OCI-LY7 (cell line): Measurements from ENCODE around the gene MCM7. TPM values are rescaled to one million over a fixed set of nuclear protein-coding genes. Genes with fewer than 3 reads are reported as not detected.

Experiments used
- BruUV-seq: library from RNA; stranded (reverse); fragments of 400-500 nt; replicated peaks from 2 replicates; lab custom pipeline; 2021; lab: Mats Ljungman, UMichigan
- CTCF ChIA-PET: fragments of 300-600 bp; sonication (Branson Sonifier 250); formaldehyde crosslinking; loops from one replicate; lab custom pipeline; 2022; ENCODE audit warnings: antibody characterized with exemption; ENCODE audit not compliant: unreplicated experiment; lab: Charles Lee
- POLR2A ChIA-PET: fragments of 300-600 bp; sonication (Branson Sonifier 250); formaldehyde crosslinking; loops from one replicate; lab custom pipeline; 2022; ENCODE audit warnings: antibody characterized with exemption; lab: Charles Lee
- DNase-seq: peaks from one replicate; pipeline ENCODE4 v3.0.0-alpha.2; 2015; ENCODE audit warnings: low spot score
- H2AFZ ChIP-seq: fragments of 200-600 bp; sonication (generic), shearing (Covaris generic); 2 replicates; pipeline ENCODE4 v1.6.1; 2014; ENCODE audit warnings: mild to moderate bottlenecking, antibody characterized with exemption, low read length, moderate library complexity
- H3K27ac ChIP-seq: fragments of 200-600 bp; sonication (generic); 2 replicates; pipeline ENCODE4 v1.5.1; 2014; ENCODE audit warnings: mixed run types, low read depth, mild to moderate bottlenecking, moderate library complexity, low read length, inconsistent platforms; ENCODE audit not compliant: poor library complexity, severe bottlenecking
- H3K36me3 ChIP-seq: fragments of 200-600 bp; sonication (generic); 2 replicates; pipeline ENCODE4 v1.6.1; 2014; ENCODE audit warnings: mild to moderate bottlenecking, antibody characterized with exemption, low read length, moderate library complexity, mixed read lengths; ENCODE audit not compliant: insufficient read depth
- H3K4me1 ChIP-seq: fragments of 200-600 bp; sonication (generic); 2 replicates; pipeline ENCODE4 v1.5.1; 2014; ENCODE audit warnings: mild to moderate bottlenecking, low read length; ENCODE audit not compliant: insufficient read depth, poor library complexity, severe bottlenecking
- H3K4me2 ChIP-seq: fragments of 200-600 bp; sonication (generic); 2 replicates; pipeline ENCODE4 v1.6.1; 2014; ENCODE audit warnings: mild to moderate bottlenecking, low read length
- H3K4me3 ChIP-seq: fragments of 200-600 bp; sonication (generic); 2 replicates; pipeline ENCODE4 v1.5.1; 2014; ENCODE audit warnings: mild to moderate bottlenecking, low read depth, low read length; ENCODE audit not compliant: poor library complexity, severe bottlenecking
- H3K79me2 ChIP-seq: fragments of 200-600 bp; sonication (generic); 2 replicates; pipeline ENCODE4 v1.6.1; 2016; ENCODE audit warnings: low read depth, mild to moderate bottlenecking, low read length, moderate library complexity, mixed read lengths; ENCODE audit not compliant: insufficient read depth
- H3K9me2 ChIP-seq: fragments of 200-600 bp; sonication (generic); 2 replicates; pipeline ENCODE4 v1.6.1; 2016; ENCODE audit warnings: mild to moderate bottlenecking, low read length, mixed read lengths; ENCODE audit not compliant: insufficient read depth
- H3K9me3 ChIP-seq: fragments of 200-600 bp; sonication (generic); 2 replicates; pipeline ENCODE4 v1.6.1; 2014; ENCODE audit warnings: mild to moderate bottlenecking, mixed run types, low read length, mixed read lengths
- H4K20me1 ChIP-seq: fragments of 200-600 bp; sonication (generic); 2 replicates; pipeline ENCODE4 v1.6.1; 2014; ENCODE audit warnings: mild to moderate bottlenecking, antibody characterized with exemption, low read length, moderate library complexity, mixed read lengths; ENCODE audit not compliant: insufficient read depth
- EZH2phosphoT487 ChIP-seq: fragments of 200-600 bp; sonication (generic); IDR thresholded peaks from 2 replicates; pipeline ENCODE4 v1.6.1; 2018; ENCODE audit warnings: low read depth, borderline replicate concordance, mild to moderate bottlenecking, mixed run types, antibody characterized with exemption, low read length, moderate library complexity, mixed read lengths
- intact Hi-C: fragments of 100-400 bp; cut with micrococcal nuclease; formaldehyde crosslinking; loops from one replicate; pipeline ENCODE4 v1.10.0; 2022; ENCODE audit not compliant: unreplicated experiment
- total RNA-seq, 2 experiments: library from RNA; depleted of rRNA in 1 of 2; stranded (reverse); fragments of >200 nt in 1 of 2; shearing (Covaris generic) in 1 of 2; gene quantifications; 2 replicates each; pipeline ENCODE4 v1.2.3, GENCODE V29; 2014 to 2022
- TF ChIP-seq, protein P1 (sequence below): fragments of 200-600 bp; sonication (generic); conservative IDR thresholded peaks from 2 replicates; pipeline ENCODE4 v1.5.1; 2014; ENCODE audit warnings: mild to moderate bottlenecking, antibody characterized with exemption, low read length, moderate library complexity, mixed read lengths

Gene MCM7
- total RNA-seq, 2 experiments from 2014 or later, result 423 to 424 TPM

DNA sequence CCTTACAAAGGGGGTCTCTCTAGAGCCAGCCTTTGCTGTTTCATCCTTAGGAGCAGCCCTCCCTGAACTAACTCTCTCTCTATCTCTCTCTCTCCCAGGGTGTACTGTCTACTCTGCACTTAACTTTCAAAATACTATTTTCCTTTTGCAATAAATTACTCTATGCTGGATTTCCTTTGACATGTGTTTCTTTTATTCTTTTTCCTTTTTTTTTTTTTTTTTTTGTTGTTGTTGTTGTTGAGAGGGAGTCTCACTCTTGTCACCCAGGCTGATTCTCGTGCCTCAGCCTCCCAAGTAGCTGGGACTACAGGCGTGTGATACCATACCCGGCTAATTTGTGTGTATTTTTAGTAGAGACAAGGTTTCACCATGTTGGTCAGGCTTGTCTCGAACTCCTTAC, 18.2 kb downstream of the MCM7 start:
- Histone ChIP-seq H3K4me2 (peak overlapping the region; percentile 80), H3K9me2 (no peaks in the 10 kb centered on the region), H3K27ac (peak overlapping the region; percentile 64), H3K79me2 (peaks cover 13% of the 10 kb centered on the region; the same call in 1 of the 2 replicates), H3K36me3 (peaks cover 5% of the 10 kb centered on the region; the same call in 1 of the 2 replicates), H2AFZ (peak overlapping the region; percentile 90), H4K20me1 (no peaks in the 10 kb centered on the region), H3K4me1 (peaks cover 24% of the 10 kb centered on the region), H3K4me3 (peak overlapping the region; percentile 73), H3K9me3 (no peaks in the 10 kb centered on the region)
- POLR2A ChIA-PET, result interaction anchor here (0.6 to 1.2 kb wide), 11 partner anchors 8 to 397 kb away, joined by 3 to 5 read pairs (median 3); partner anchors contain the start of genes MBLAC1, TRIM4 and ZSCAN21
- BruUV-seq, result no TSS peak
- intact Hi-C loops, result loop anchor here (5.0 to 10.0 kb wide), 2 partner anchors 44 to 802 kb away; partner anchors contain the start of genes MBLAC1 and UFSP1
- no peak for DNase-seq
- CTCF ChIA-PET, result interaction anchor here (0.5 to 1.0 kb wide), 5 partner anchors 19 to 346 kb away, joined by 3 to 5 read pairs (median 4); partner anchors contain the start of gene AP4M1
- TF ChIP-seq EZH2phosphoT487, result no peak
- TF ChIP-seq, protein P1, sequence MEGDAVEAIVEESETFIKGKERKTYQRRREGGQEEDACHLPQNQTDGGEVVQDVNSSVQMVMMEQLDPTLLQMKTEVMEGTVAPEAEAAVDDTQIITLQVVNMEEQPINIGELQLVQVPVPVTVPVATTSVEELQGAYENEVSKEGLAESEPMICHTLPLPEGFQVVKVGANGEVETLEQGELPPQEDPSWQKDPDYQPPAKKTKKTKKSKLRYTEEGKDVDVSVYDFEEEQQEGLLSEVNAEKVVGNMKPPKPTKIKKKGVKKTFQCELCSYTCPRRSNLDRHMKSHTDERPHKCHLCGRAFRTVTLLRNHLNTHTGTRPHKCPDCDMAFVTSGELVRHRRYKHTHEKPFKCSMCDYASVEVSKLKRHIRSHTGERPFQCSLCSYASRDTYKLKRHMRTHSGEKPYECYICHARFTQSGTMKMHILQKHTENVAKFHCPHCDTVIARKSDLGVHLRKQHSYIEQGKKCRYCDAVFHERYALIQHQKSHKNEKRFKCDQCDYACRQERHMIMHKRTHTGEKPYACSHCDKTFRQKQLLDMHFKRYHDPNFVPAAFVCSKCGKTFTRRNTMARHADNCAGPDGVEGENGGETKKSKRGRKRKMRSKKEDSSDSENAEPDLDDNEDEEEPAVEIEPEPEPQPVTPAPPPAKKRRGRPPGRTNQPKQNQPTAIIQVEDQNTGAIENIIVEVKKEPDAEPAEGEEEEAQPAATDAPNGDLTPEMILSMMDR, result no peak

GRCh38 chr7:100081535-100082102, 19.6 kb downstream of the MCM7 start, which contains the start of gene ZNF3:
Gene ZNF3, minus strand, starts transcription at chr7:100081723. Its CDS starts 4,366 bp downstream, at chr7:100077357.
- TF ChIP-seq, protein P1, result peak; percentile 96
- TF ChIP-seq EZH2phosphoT487, result no peak
- intact Hi-C loops, result loop anchor here (1.0 to 10.0 kb wide), 4 partner anchors 32 to 803 kb away; partner anchors contain the start of genes MBLAC1, UFSP1 and ZSCAN21
- BruUV-seq, result no TSS peak
- Histone ChIP-seq H3K4me3 (peak within 1 kb of the TSS; percentile 73), H2AFZ (peak within 1 kb of the TSS; percentile 90), H3K9me3 (no peaks in the 10 kb centered on the region), H3K79me2 (peaks cover 11% of the 10 kb centered on the region; the same call in 1 of the 2 replicates), H3K4me1 (peaks cover 22% of the 10 kb centered on the region), H3K36me3 (peaks cover 10% of the 10 kb centered on the region; the same call in 1 of the 2 replicates), H3K27ac (peak within 1 kb of the TSS; percentile 64), H3K9me2 (no peaks in the 10 kb centered on the region), H4K20me1 (no peaks in the 10 kb centered on the region), H3K4me2 (peak within 1 kb of the TSS; percentile 80)
- ChIA-PET CTCF (no interaction called here), POLR2A (interaction anchor here (0.6 to 1.2 kb wide), 5 partner anchors 16 to 145 kb away, joined by 3 to 5 read pairs (median 4); partner anchors contain the start of gene ZSCAN21)
- peak; percentile 97 for DNase-seq
